Measurements from ENCODE around the gene NPAS3.

GRCh38 chr14:33693237-33693636, 754.6 kb downstream of the NPAS3 start:
- no peak for TF ChIP-seq CTCF (IDR thresholded peaks at IDR 0.05)
- no peak for TF ChIP-seq POLR2A (IDR thresholded peaks at IDR 0.05)
